ENCODE results near the gene SOX6. TPM values are rescaled to one million over a fixed set of nuclear protein-coding genes. Genes with fewer than 3 reads are reported as not detected.

The SOX6 gene
- total and polyA plus RNA-seq, 4 donors: 26.6 to 51.6 (median 38.6) TPM

GRCh38 chr11:16177688-16178087 lies 178.7 kb downstream of the SOX6 start:
- no peaks in the 10 kb centered on the region for H3K36me3 ChIP-seq (ENCODE audit: control insufficient read depth, insufficient read depth, low read length)
- no peak overlapping the region for H3K27ac ChIP-seq (ENCODE audit: low read depth, low read length)
- no peak for DNase-seq (ENCODE audit: low read depth in 4 of 6, low spot score in 6 of 6)
- H3K27me3 ChIP-seq (ENCODE audit: control insufficient read depth, insufficient read depth, low read length): no peaks in the 10 kb centered on the region
- H3K4me1 ChIP-seq (ENCODE audit: control insufficient read depth, insufficient read depth, low read length): no peaks in the 10 kb centered on the region
- no peaks in the 10 kb centered on the region for H3K9me3 ChIP-seq (ENCODE audit: control insufficient read depth, insufficient read depth, low read length)
- no peak overlapping the region for H3K4me3 ChIP-seq (ENCODE audit: low read depth, low read length)
- WGBS (ENCODE audit: insufficient coverage): 100% methylated on average over 3 of the region's 3 CpGs

GRCh38 chr11:16173798-16174197 lies 182.5 kb downstream of the SOX6 start:
- peaks cover 2% of the 10 kb centered on the region for H3K27me3 ChIP-seq (ENCODE audit: control insufficient read depth, insufficient read depth, low read length)
- no peaks in the 10 kb centered on the region for H3K4me1 ChIP-seq (ENCODE audit: control insufficient read depth, insufficient read depth, low read length)
- no peaks in the 10 kb centered on the region for H3K36me3 ChIP-seq (ENCODE audit: control insufficient read depth, insufficient read depth, low read length)
- no peaks in the 10 kb centered on the region for H3K9me3 ChIP-seq (ENCODE audit: control insufficient read depth, insufficient read depth, low read length)
- no peak for DNase-seq (ENCODE audit: low read depth in 4 of 6, low spot score in 6 of 6)
- H3K27ac ChIP-seq (ENCODE audit: low read depth, low read length): no peak overlapping the region
- H3K4me3 ChIP-seq (ENCODE audit: low read depth, low read length): no peak overlapping the region

- H3K9me3 ChIP-seq (ENCODE audit: control insufficient read depth, insufficient read depth, low read length): no peaks in the 10 kb centered on the region
- DNase-seq (ENCODE audit: low read depth in 4 of 6, low spot score in 6 of 6): no peak
- no peaks in the 10 kb centered on the region for H3K36me3 ChIP-seq (ENCODE audit: control insufficient read depth, insufficient read depth, low read length)
- no CpG with 5 or more reads among the region's 2 CpGs for WGBS (ENCODE audit: insufficient coverage)
- H3K27me3 ChIP-seq (ENCODE audit: control insufficient read depth, insufficient read depth, low read length): peaks cover 2% of the 10 kb centered on the region
- no peaks in the 10 kb centered on the region for H3K4me1 ChIP-seq (ENCODE audit: control insufficient read depth, insufficient read depth, low read length)
- no peak overlapping the region for H3K4me3 ChIP-seq (ENCODE audit: low read depth, low read length)
- no peak overlapping the region for H3K27ac ChIP-seq (ENCODE audit: low read depth, low read length)
Measured at GRCh38 chr11:16171882-16172281, 184.5 kb downstream of the SOX6 start.

GRCh38 chr11:16169956-16170847 lies 186.1 kb downstream of the SOX6 start:
- no peak overlapping the region for H3K27ac ChIP-seq (ENCODE audit: low read depth, low read length)
- peaks cover 2% of the 10 kb centered on the region for H3K27me3 ChIP-seq (ENCODE audit: control insufficient read depth, insufficient read depth, low read length)
- DNase-seq (ENCODE audit: low read depth in 4 of 6, low spot score in 6 of 6): peak in 1 of 6 donors; percentile 25
- no CpG with 5 or more reads among the region's 7 CpGs for WGBS (ENCODE audit: insufficient coverage)
- no peaks in the 10 kb centered on the region for H3K36me3 ChIP-seq (ENCODE audit: control insufficient read depth, insufficient read depth, low read length)
- no peaks in the 10 kb centered on the region for H3K4me1 ChIP-seq (ENCODE audit: control insufficient read depth, insufficient read depth, low read length)
- H3K9me3 ChIP-seq (ENCODE audit: control insufficient read depth, insufficient read depth, low read length): no peaks in the 10 kb centered on the region
- no peak overlapping the region for H3K4me3 ChIP-seq (ENCODE audit: low read depth, low read length)

GRCh38 chr11:16169541-16169940 lies 186.8 kb downstream of the SOX6 start:
- DNase-seq (ENCODE audit: low read depth in 4 of 6, low spot score in 6 of 6): no peak
- no peaks in the 10 kb centered on the region for H3K4me1 ChIP-seq (ENCODE audit: control insufficient read depth, insufficient read depth, low read length)

GRCh38 chr11:16167706-16168487 lies 188.4 kb downstream of the SOX6 start:
- H3K4me3 ChIP-seq (ENCODE audit: low read depth, low read length): no peak overlapping the region
- no peaks in the 10 kb centered on the region for H3K36me3 ChIP-seq (ENCODE audit: control insufficient read depth, insufficient read depth, low read length)
- no peak overlapping the region for H3K27ac ChIP-seq (ENCODE audit: low read depth, low read length)
- DNase-seq (ENCODE audit: low read depth in 4 of 6, low spot score in 6 of 6): no peak
- peaks cover 2% of the 10 kb centered on the region for H3K27me3 ChIP-seq (ENCODE audit: control insufficient read depth, insufficient read depth, low read length)
- no peaks in the 10 kb centered on the region for H3K4me1 ChIP-seq (ENCODE audit: control insufficient read depth, insufficient read depth, low read length)
- no peaks in the 10 kb centered on the region for H3K9me3 ChIP-seq (ENCODE audit: control insufficient read depth, insufficient read depth, low read length)
- WGBS (ENCODE audit: insufficient coverage): 100% methylated on average over 1 of the region's 3 CpGs

More at GRCh38 chr11:16169541-16169940, 186.8 kb downstream of the SOX6 start:
- Histone ChIP-seq H3K27ac (ENCODE audit: low read depth, low read length) (no peak overlapping the region), H3K27me3 (ENCODE audit: control insufficient read depth, insufficient read depth, low read length) (peaks cover 2% of the 10 kb centered on the region), H3K36me3 (ENCODE audit: control insufficient read depth, insufficient read depth, low read length) (no peaks in the 10 kb centered on the region), H3K9me3 (ENCODE audit: control insufficient read depth, insufficient read depth, low read length) (no peaks in the 10 kb centered on the region), H3K4me3 (ENCODE audit: low read depth, low read length) (no peak overlapping the region)

- H3K36me3 ChIP-seq (ENCODE audit: control insufficient read depth, insufficient read depth, low read length): no peaks in the 10 kb centered on the region
Measured at GRCh38 chr11:16166571-16166970, 189.8 kb downstream of the SOX6 start.

GRCh38 chr11:16160146-16160545 lies 196.2 kb downstream of the SOX6 start:
- no peak for DNase-seq (ENCODE audit: low read depth in 4 of 6, low spot score in 6 of 6)
- Histone ChIP-seq H3K27ac (ENCODE audit: low read depth, low read length) (no peak overlapping the region), H3K27me3 (ENCODE audit: control insufficient read depth, insufficient read depth, low read length) (no peaks in the 10 kb centered on the region), H3K9me3 (ENCODE audit: control insufficient read depth, insufficient read depth, low read length) (no peaks in the 10 kb centered on the region), H3K4me3 (ENCODE audit: low read depth, low read length) (no peak overlapping the region), H3K36me3 (ENCODE audit: control insufficient read depth, insufficient read depth, low read length) (no peaks in the 10 kb centered on the region), H3K4me1 (ENCODE audit: control insufficient read depth, insufficient read depth, low read length) (no peaks in the 10 kb centered on the region)
- no CpG with 5 or more reads among the region's 1 CpG for WGBS (ENCODE audit: insufficient coverage)

More at GRCh38 chr11:16166571-16166970, 189.8 kb downstream of the SOX6 start:
- WGBS (ENCODE audit: insufficient coverage): no CpG with 5 or more reads among the region's 1 CpG
- Histone ChIP-seq H3K9me3 (ENCODE audit: control insufficient read depth, insufficient read depth, low read length) (no peaks in the 10 kb centered on the region), H3K27ac (ENCODE audit: low read depth, low read length) (no peak overlapping the region), H3K4me1 (ENCODE audit: control insufficient read depth, insufficient read depth, low read length) (no peaks in the 10 kb centered on the region), H3K4me3 (ENCODE audit: low read depth, low read length) (no peak overlapping the region), H3K27me3 (ENCODE audit: control insufficient read depth, insufficient read depth, low read length) (peaks cover 2% of the 10 kb centered on the region)
- DNase-seq (ENCODE audit: low read depth in 4 of 6, low spot score in 6 of 6): no peak

GRCh38 chr11:16158426-16158994 lies 197.8 kb downstream of the SOX6 start:
- no peak for DNase-seq (ENCODE audit: low read depth in 4 of 6, low spot score in 6 of 6)
- no peaks in the 10 kb centered on the region for H3K27me3 ChIP-seq (ENCODE audit: control insufficient read depth, insufficient read depth, low read length)
- no peak overlapping the region for H3K4me3 ChIP-seq (ENCODE audit: low read depth, low read length)
- no peak overlapping the region for H3K27ac ChIP-seq (ENCODE audit: low read depth, low read length)
- no peaks in the 10 kb centered on the region for H3K4me1 ChIP-seq (ENCODE audit: control insufficient read depth, insufficient read depth, low read length)
- H3K9me3 ChIP-seq (ENCODE audit: control insufficient read depth, insufficient read depth, low read length): no peaks in the 10 kb centered on the region
- no peaks in the 10 kb centered on the region for H3K36me3 ChIP-seq (ENCODE audit: control insufficient read depth, insufficient read depth, low read length)

Data from spinal cord (tissue), 10 donors.